Uterus (tissue), 4 donors: Measurements from ENCODE around the gene C5orf63. TPM values are rescaled to one million over a fixed set of nuclear protein-coding genes. Genes with fewer than 3 reads are reported as not detected.
"Not testable (repeated sequence)": the region's sequence is repeated elsewhere in the genome, so short reads cannot be mapped to it uniquely, and the experiment has no call there.

Experiments used
- DNase-seq, 2 donors: peaks; one replicate each; pipeline ENCODE4 v3.0.0-alpha.2; 2019 to 2020
- H3K27ac ChIP-seq, 2 donors: fragments of 200-600 bp; sonication (generic); 1 replicate in 1 of 2; 2 replicates in 1 of 2; pipeline ENCODE4 v1.5.1; 2016 to 2018
- H3K27me3 ChIP-seq, 2 donors: fragments of 200-600 bp; sonication (generic); one replicate each; pipeline ENCODE4 v1.5.1; 2018 to 2019; ENCODE audit warnings: control low read depth in 1 of 2
- H3K36me3 ChIP-seq, 2 donors: fragments of 200-600 bp; sonication (generic); one replicate each; pipeline ENCODE4 v1.5.1; 2019; ENCODE audit warnings: control low read depth in 1 of 2
- H3K4me1 ChIP-seq, 2 donors: fragments of 200-600 bp; sonication (generic); one replicate each; pipeline ENCODE4 v1.5.1; 2018 to 2019; ENCODE audit warnings: control low read depth in 1 of 2
- H3K4me3 ChIP-seq, 2 donors: fragments of 200-600 bp; sonication (generic); 1 replicate in 1 of 2; 2 replicates in 1 of 2; pipeline ENCODE4 v1.5.1; 2018 to 2019; ENCODE audit warnings: mild to moderate bottlenecking in 1 of 2
- H3K9me3 ChIP-seq, 2 donors: fragments of 200-600 bp; sonication (generic); one replicate each; pipeline ENCODE4 v1.5.1; 2019; ENCODE audit warnings: control low read depth in 1 of 2
- POLR2A ChIP-seq, 2 donors: fragments of 450-650 bp; IDR thresholded peaks; one replicate each; pipeline ENCODE4 v1.6.1; 2016; ENCODE audit warnings: antibody characterized with exemption in 2 of 2, mild to moderate bottlenecking in 1 of 2, moderate library complexity in 1 of 2
- intact Hi-C: fragments of 100-400 bp; cut with DNase I; formaldehyde crosslinking; loops from one replicate; pipeline ENCODE4 v1.15.1; 2023; ENCODE audit warnings: low total_unique reads
- total RNA-seq, 4 donors: library from RNA; depleted of rRNA in 3 of 4; stranded (reverse); fragments of >200 nt in 3 of 4; gene quantifications; one replicate each; pipeline versions ENCODE4 v1.1.0 to v1.2.4, GENCODE V29; 2014 to 2023
- TF ChIP-seq, protein P1 (sequence below), 4 experiments: fragments of 200-600 bp in 2 of 4; fragments of 450-650 bp in 2 of 4; sonication (generic) in 2 of 4; IDR thresholded peaks; one replicate each; pipeline ENCODE4 v1.5.1; 2016 to 2019; ENCODE audit warnings: antibody characterized with exemption in 4 of 4, mild to moderate bottlenecking in 2 of 4, moderate library complexity in 1 of 4
- donor health status: DM: yes; HTN: yes; CAD: no.

Gene C5orf63
- total RNA-seq, 4 donors from 2014 or later: 3.6 to 6.0 (median 4.8) TPM; not detected in 1

DNA sequence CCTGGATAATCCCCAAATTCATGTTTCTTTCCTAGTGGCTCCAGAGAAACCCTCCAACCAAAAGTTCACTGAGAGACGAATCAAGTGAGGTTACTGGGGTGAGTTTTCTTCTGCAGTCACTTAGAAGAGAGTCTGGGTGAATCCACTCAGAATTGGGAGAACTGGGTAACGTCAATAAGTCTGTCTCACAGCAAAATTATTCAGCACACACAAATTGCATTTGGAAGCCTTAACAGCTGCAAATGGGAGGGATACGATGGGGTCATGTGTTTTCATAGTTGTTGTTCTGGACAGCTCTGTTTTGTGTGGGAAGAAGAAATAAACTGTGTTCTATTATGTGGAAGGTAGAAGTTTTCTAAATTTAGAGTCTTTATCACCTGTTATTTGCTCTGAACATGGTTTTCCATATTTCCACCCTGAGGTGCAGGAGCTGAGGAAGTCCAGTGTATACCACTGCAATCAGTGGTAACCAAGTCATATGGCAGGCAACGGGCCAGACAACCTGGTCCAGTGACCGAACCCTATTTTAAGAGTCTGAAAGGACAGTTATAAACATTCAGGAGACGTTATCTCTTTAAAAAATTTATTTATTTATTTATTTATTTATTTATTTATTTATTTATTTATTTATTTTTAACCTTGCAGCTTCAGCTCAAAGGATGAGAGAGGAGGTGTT, 64.9 kb downstream of the C5orf63 start:
- no peaks in the 10 kb centered on the region for H3K36me3 ChIP-seq
- intact Hi-C loops: no loop called here
- H3K4me3 ChIP-seq: no peak overlapping the region
- no peak for DNase-seq
- no peaks in the 10 kb centered on the region for H3K9me3 ChIP-seq
- H3K4me1 ChIP-seq: no peaks in the 10 kb centered on the region
- no peaks in the 10 kb centered on the region for H3K27me3 ChIP-seq
- TF ChIP-seq POLR2A (IDR thresholded peaks at IDR 0.05): no peak
- TF ChIP-seq, protein P1, sequence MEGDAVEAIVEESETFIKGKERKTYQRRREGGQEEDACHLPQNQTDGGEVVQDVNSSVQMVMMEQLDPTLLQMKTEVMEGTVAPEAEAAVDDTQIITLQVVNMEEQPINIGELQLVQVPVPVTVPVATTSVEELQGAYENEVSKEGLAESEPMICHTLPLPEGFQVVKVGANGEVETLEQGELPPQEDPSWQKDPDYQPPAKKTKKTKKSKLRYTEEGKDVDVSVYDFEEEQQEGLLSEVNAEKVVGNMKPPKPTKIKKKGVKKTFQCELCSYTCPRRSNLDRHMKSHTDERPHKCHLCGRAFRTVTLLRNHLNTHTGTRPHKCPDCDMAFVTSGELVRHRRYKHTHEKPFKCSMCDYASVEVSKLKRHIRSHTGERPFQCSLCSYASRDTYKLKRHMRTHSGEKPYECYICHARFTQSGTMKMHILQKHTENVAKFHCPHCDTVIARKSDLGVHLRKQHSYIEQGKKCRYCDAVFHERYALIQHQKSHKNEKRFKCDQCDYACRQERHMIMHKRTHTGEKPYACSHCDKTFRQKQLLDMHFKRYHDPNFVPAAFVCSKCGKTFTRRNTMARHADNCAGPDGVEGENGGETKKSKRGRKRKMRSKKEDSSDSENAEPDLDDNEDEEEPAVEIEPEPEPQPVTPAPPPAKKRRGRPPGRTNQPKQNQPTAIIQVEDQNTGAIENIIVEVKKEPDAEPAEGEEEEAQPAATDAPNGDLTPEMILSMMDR (IDR thresholded peaks at IDR 0.05): no peak
- H3K27ac ChIP-seq: no peak overlapping the region

GRCh38 chr5:127007522-127007921, 65.8 kb downstream of the C5orf63 start:
- no peak overlapping the region for H3K4me3 ChIP-seq
- TF ChIP-seq POLR2A (IDR thresholded peaks at IDR 0.05): no peak
- TF ChIP-seq, protein P1 (IDR thresholded peaks at IDR 0.05): no peak
- H3K27ac ChIP-seq: no peak overlapping the region
- H3K9me3 ChIP-seq: no peaks in the 10 kb centered on the region
- no peaks in the 10 kb centered on the region for H3K4me1 ChIP-seq
- intact Hi-C loops: no loop called here
- H3K27me3 ChIP-seq: no peaks in the 10 kb centered on the region
- no peaks in the 10 kb centered on the region for H3K36me3 ChIP-seq
- DNase-seq: no peak

DNA sequence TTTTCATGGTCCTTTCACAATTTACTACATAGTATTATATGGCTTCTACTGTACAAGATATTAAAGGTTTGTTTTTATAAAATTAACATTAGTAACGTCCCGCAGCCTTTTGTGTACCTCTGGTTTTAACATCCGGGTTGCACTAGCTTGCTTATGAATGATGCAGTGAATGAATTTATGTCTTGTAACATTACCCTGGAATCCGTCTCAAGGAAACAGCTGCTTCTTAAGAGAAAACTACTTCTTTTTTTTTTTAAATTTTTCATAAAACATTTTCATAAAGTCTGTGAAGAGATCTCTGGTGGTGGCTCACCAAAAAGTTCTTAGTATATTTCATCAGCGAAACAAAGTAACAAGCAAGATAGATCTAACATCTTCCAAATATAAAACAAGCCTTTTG, 66.6 kb downstream of the C5orf63 start:
- Histone ChIP-seq H3K27ac (no peak overlapping the region), H3K36me3 (no peaks in the 10 kb centered on the region), H3K27me3 (no peaks in the 10 kb centered on the region), H3K4me1 (no peaks in the 10 kb centered on the region), H3K4me3 (no peak overlapping the region), H3K9me3 (no peaks in the 10 kb centered on the region)
- no peak for DNase-seq
- TF ChIP-seq, protein P1 (IDR thresholded peaks at IDR 0.05): no peak
- TF ChIP-seq POLR2A (IDR thresholded peaks at IDR 0.05): no peak
- intact Hi-C loops: no loop called here

DNA sequence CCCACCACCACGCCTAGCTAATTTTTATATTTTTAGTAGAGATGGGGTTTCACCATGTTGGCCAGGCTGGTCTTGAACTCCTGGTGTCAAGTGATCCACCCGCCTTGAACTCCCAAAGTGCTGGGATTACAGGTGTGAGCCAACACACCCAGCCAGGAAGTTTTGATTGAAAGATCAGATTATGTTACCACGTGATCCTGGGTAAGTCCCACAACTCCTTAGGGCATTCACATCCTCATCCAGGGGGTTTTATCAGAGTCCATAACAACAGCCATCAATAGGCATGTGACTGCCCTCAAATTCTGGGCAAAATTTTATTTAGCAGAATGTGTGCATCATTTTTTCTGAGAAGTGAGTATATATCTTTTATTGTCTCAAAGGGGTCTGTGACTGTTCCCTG, 68.0 kb downstream of the C5orf63 start:
- H3K9me3 ChIP-seq, intact Hi-C loops, H3K36me3 ChIP-seq, H3K4me1 ChIP-seq, H3K27ac ChIP-seq, H3K27me3 ChIP-seq, DNase-seq, H3K4me3 ChIP-seq: not testable (repeated sequence)

DNA sequence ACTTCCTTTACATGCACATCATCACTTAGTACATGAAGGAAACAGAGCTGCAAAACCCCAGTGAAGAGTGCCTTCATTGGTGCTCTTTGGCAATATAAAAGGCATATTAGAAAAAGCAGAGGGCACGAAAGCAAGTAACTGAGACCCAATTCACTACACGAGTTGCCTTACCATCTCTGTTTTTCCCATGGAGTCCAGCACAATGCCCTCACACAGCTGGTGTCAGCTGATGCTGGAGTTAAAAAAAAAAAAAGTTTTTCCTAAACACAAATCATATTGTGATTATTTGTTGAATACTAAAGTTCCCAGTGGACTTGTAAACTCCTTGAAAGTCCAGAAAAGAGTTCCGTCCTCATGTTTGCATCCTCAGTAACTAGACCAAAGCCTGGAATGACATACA, 68.6 kb downstream of the C5orf63 start:
- intact Hi-C loops: no loop called here
- TF ChIP-seq POLR2A (IDR thresholded peaks at IDR 0.05): no peak
- TF ChIP-seq, protein P1 (IDR thresholded peaks at IDR 0.05): no peak
- H3K36me3 ChIP-seq: no peaks in the 10 kb centered on the region
- no peak overlapping the region for H3K27ac ChIP-seq
- DNase-seq: no peak
- no peak overlapping the region for H3K4me3 ChIP-seq
- H3K4me1 ChIP-seq: no peaks in the 10 kb centered on the region
- H3K9me3 ChIP-seq: no peaks in the 10 kb centered on the region
- no peaks in the 10 kb centered on the region for H3K27me3 ChIP-seq
